DOHH2 (cell line): ENCODE results near the gene FAM171A1.

Experiments used
- CTCF ChIP-seq: fragments of 200-600 bp; sonication (generic); IDR thresholded peaks from one replicate; pipeline ENCODE4 v1.5.1; 2014; ENCODE audit warnings: antibody characterized with exemption, mild to moderate bottlenecking, low read depth, low read length; ENCODE audit not compliant: poor library complexity, severe bottlenecking
- EZH2phosphoT487 ChIP-seq: fragments of 200-600 bp; sonication (generic); IDR thresholded peaks from 2 replicates; pipeline ENCODE4 v1.6.1; 2017; ENCODE audit warnings: borderline replicate concordance, mild to moderate bottlenecking, antibody characterized with exemption, low read length, moderate library complexity, mixed read lengths

DNA sequence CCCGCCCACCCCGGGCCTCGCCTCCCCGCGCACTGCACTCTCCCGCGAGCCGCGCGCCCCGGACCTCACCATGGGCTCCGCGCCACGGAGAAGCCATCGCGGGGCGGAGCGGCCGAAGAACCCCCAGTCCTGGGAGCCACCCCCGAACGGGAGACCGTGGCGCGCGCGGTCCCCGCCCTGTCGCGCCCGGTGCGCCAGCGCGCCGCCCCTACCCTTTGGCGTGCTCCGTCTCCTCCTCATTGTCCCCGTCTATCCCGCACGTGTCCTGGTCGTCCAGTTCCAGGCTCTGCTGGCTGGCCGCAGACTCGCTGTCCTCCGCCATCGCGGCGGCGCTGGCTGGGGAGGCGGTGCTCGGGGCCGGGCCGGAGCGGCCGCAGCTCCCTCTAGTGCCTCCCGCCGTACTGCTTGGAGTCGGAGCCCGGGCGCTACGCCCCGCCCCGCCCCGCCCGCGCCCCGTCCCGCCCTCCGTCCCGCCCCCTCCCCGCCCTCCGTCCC lies 202.8 kb downstream of the FAM171A1 start, which contains the start of gene NMT2:
- peak; percentile 36 for TF ChIP-seq CTCF
- TF ChIP-seq EZH2phosphoT487, result no peak
